HEK293 (cell line): ENCODE results near the gene KATNAL1.

Experiments used
- CTCF ChIA-PET: fragments of 350-600 bp; formaldehyde crosslinking; extraction: SDS; loops from one replicate; lab custom pipeline; 2021; ENCODE audit warnings: antibody characterized with exemption; lab: Yijun Ruan, JAX
- POLR2A ChIA-PET: fragments of 300-600 bp; formaldehyde crosslinking; extraction: SDS; loops from one replicate; lab custom pipeline; 2020; ENCODE audit warnings: antibody characterized with exemption, inconsistent platforms; lab: Yijun Ruan, JAX
- H3K27ac ChIP-seq: fragments of 200-500 bp; sonication (Bioruptor generic); 2 replicates; pipeline ENCODE4 v1.5.1; 2014; ENCODE audit warnings: low read depth, low read length, control low read depth, inconsistent platforms; ENCODE audit errors: extremely low read depth
- H3K36me3 ChIP-seq, 2 experiments: fragments of 200-500 bp in 1 of 2; sonication (Bioruptor generic) in 1 of 2; 1 replicate in 1 of 2; 2 replicates in 1 of 2; pipeline ENCODE4 v1.5.1; 2014 to 2017; ENCODE audit warnings: inconsistent platforms in 2 of 2, low read length in 2 of 2; ENCODE audit not compliant: control insufficient read depth in 2 of 2, insufficient read depth in 1 of 2
- H3K4me1 ChIP-seq: fragments of 200-500 bp; sonication (Bioruptor generic); 2 replicates; pipeline ENCODE4 v1.5.1; 2014; ENCODE audit warnings: mild to moderate bottlenecking, low read length, inconsistent platforms; ENCODE audit not compliant: control insufficient read depth, insufficient read depth
- H3K4me3 ChIP-seq: 2 replicates; pipeline ENCODE4 v1.5.1; 2011; ENCODE audit warnings: low read depth, mild to moderate bottlenecking, control low read depth, low read length, moderate library complexity
- H3K9me3 ChIP-seq: fragments of 200-500 bp; sonication (Bioruptor generic); 2 replicates; pipeline ENCODE4 v1.5.1; 2014; ENCODE audit warnings: low read depth, low read length, inconsistent platforms; ENCODE audit not compliant: control insufficient read depth, insufficient read depth
- GLIS1 ChIP-seq: fragments of 450-650 bp; formaldehyde crosslinking; IDR thresholded peaks from 2 replicates; pipeline ENCODE4 v1.5.1; 2016; ENCODE audit warnings: missing biosample characterization, missing genetic modification characterization
- GLIS2 ChIP-seq: fragments of 450-650 bp; formaldehyde crosslinking; IDR thresholded peaks from 2 replicates; pipeline ENCODE4 v1.5.1; 2016; ENCODE audit warnings: missing biosample characterization, missing genetic modification characterization
- KLF8 ChIP-seq: fragments of 450-650 bp; formaldehyde crosslinking; IDR thresholded peaks from 2 replicates; pipeline ENCODE4 v1.5.1; 2016; ENCODE audit warnings: missing biosample characterization, missing genetic modification characterization
- YY1 ChIP-seq: fragments of 450-650 bp; formaldehyde crosslinking; IDR thresholded peaks from 2 replicates; pipeline ENCODE4 v1.5.1; 2018; ENCODE audit warnings: missing biosample characterization, missing genetic modification characterization
- YY2 ChIP-seq: fragments of 450-650 bp; formaldehyde crosslinking; IDR thresholded peaks from 2 replicates; pipeline ENCODE4 v1.5.1; 2016; ENCODE audit warnings: missing biosample characterization, missing genetic modification characterization
- ZNF132 ChIP-seq: fragments of 450-650 bp; formaldehyde crosslinking; IDR thresholded peaks from 2 replicates; pipeline ENCODE4 v1.5.1; 2017; ENCODE audit warnings: missing biosample characterization, missing genetic modification characterization, borderline replicate concordance
- ZNF133 ChIP-seq: fragments of 450-650 bp; formaldehyde crosslinking; IDR thresholded peaks from 2 replicates; pipeline ENCODE4 v1.5.1; 2016; ENCODE audit warnings: missing biosample characterization, missing genetic modification characterization
- ZNF169 ChIP-seq: fragments of 450-650 bp; formaldehyde crosslinking; IDR thresholded peaks from 2 replicates; pipeline ENCODE4 v1.5.1; 2016; ENCODE audit warnings: missing biosample characterization, missing genetic modification characterization
- ZNF2 ChIP-seq: fragments of 450-650 bp; formaldehyde crosslinking; IDR thresholded peaks from 2 replicates; pipeline ENCODE4 v1.5.1; 2016; ENCODE audit warnings: missing biosample characterization, missing genetic modification characterization
- ZNF776 ChIP-seq: fragments of 450-650 bp; formaldehyde crosslinking; IDR thresholded peaks from 2 replicates; pipeline ENCODE4 v1.5.0; 2017; ENCODE audit warnings: missing biosample characterization, missing genetic modification characterization, borderline replicate concordance
- ZNF777 ChIP-seq: fragments of 450-650 bp; formaldehyde crosslinking; IDR thresholded peaks from 2 replicates; pipeline ENCODE4 v1.5.1; 2017; ENCODE audit warnings: missing biosample characterization, missing genetic modification characterization, borderline replicate concordance
- TF ChIP-seq, protein P1 (sequence below): fragments of 450-650 bp; formaldehyde crosslinking; IDR thresholded peaks from 2 replicates; pipeline ENCODE4 v1.5.1; 2016; ENCODE audit warnings: missing biosample characterization, missing genetic modification characterization, borderline replicate concordance
- TF ChIP-seq, protein P2 (sequence below): fragments of 450-650 bp; formaldehyde crosslinking; IDR thresholded peaks from 2 replicates; pipeline ENCODE4 v1.5.1; 2016; ENCODE audit warnings: missing biosample characterization, missing genetic modification characterization
- TF ChIP-seq, protein P3 (sequence below): fragments of 450-650 bp; formaldehyde crosslinking; IDR thresholded peaks from 2 replicates; pipeline ENCODE4 v1.5.1; 2017; ENCODE audit warnings: missing biosample characterization, mild to moderate bottlenecking, missing genetic modification characterization, moderate library complexity
- TF ChIP-seq, protein P4 (sequence below): fragments of 450-650 bp; formaldehyde crosslinking; IDR thresholded peaks from 2 replicates; pipeline ENCODE4 v1.5.1; 2016; ENCODE audit warnings: missing biosample characterization, missing genetic modification characterization
- TF ChIP-seq, protein P5 (sequence below): fragments of 450-650 bp; formaldehyde crosslinking; IDR thresholded peaks from 2 replicates; pipeline ENCODE4 v1.5.1; 2016; ENCODE audit warnings: missing biosample characterization, missing genetic modification characterization

Gene KATNAL1

DNA sequence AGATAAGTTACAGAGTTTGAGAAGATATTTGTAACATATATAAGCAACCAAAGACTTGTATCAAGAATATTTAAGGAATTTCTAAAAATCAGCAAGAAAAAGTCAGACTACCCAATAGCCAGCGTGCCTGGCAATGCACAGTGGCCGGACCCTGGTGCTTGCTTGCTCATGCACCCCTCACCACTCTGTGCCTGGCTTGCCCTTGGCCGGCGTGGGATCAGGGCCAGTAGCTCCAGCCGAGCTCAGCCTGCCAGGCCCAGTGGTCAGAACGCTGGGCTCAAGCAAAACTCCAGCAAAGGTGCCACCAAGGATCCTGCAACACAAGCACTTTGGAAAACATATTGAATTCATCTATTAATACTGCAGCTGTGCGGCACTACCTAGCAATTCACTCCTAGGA lies 95.1 kb downstream of the KATNAL1 start:
- Histone ChIP-seq H3K36me3 (peaks cover 0 to 25% of the 10 kb centered on the region in 2 experiments; a peak in 1 of 3 replicates), H3K4me1 (no peaks in the 10 kb centered on the region), H3K27ac (no peak overlapping the region), H3K9me3 (no peaks in the 10 kb centered on the region), H3K4me3 (no peak overlapping the region)
- CTCF ChIA-PET = no interaction called here
- TF ChIP-seq ZNF169 (tag by site-specific recombination) (no peak), ZNF133 (tag by site-specific recombination) (no peak), ZNF776 (no peak), YY1 (tag by site-specific recombination) (no peak), ZNF777 (tag by site-specific recombination) (no peak), KLF8 (no peak), GLIS1 (tag by site-specific recombination) (no peak)
- TF ChIP-seq, protein P1, sequence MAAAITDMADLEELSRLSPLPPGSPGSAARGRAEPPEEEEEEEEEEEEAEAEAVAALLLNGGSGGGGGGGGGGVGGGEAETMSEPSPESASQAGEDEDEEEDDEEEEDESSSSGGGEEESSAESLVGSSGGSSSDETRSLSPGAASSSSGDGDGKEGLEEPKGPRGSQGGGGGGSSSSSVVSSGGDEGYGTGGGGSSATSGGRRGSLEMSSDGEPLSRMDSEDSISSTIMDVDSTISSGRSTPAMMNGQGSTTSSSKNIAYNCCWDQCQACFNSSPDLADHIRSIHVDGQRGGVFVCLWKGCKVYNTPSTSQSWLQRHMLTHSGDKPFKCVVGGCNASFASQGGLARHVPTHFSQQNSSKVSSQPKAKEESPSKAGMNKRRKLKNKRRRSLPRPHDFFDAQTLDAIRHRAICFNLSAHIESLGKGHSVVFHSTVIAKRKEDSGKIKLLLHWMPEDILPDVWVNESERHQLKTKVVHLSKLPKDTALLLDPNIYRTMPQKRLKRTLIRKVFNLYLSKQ (tag by site-specific recombination) = no peak
- TF ChIP-seq, protein P2, sequence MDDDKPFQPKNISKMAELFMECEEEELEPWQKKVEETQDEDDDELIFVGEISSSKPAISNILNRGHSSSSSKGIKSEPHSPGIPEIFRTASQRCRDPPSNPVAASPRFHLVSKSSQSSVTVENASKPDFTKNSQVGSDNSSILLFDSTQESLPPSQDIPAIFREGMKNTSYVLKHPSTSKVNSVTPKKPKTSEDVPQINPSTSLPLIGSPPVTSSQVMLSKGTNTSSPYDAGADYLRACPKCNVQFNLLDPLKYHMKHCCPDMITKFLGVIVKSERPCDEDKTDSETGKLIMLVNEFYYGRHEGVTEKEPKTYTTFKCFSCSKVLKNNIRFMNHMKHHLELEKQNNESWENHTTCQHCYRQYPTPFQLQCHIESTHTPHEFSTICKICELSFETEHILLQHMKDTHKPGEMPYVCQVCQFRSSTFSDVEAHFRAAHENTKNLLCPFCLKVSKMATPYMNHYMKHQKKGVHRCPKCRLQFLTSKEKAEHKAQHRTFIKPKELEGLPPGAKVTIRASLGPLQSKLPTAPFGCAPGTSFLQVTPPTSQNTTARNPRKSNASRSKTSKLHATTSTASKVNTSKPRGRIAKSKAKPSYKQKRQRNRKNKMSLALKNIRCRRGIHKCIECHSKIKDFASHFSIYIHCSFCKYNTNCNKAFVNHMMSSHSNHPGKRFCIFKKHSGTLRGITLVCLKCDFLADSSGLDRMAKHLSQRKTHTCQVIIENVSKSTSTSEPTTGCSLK = no peak
- POLR2A ChIA-PET = no interaction called here

DNA sequence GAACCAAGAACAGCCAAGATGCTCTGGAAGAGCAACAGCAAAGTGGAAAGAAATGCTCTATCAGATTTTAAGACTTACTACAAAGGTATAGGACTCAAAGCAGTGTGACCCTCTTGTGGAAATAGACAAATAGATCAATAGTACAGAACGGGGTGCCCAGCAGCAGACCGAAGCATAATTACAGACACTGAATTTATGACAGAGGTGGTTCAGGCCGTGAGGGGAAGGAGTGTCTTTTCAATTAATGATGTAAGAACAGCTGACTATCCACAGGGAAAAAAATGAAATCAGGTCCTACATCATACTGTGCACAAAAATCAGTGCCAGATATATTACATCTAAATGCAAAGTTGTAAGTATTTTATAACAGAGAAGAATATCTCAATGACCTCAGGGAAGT lies 95.6 kb downstream of the KATNAL1 start:
- TF ChIP-seq, protein P3, sequence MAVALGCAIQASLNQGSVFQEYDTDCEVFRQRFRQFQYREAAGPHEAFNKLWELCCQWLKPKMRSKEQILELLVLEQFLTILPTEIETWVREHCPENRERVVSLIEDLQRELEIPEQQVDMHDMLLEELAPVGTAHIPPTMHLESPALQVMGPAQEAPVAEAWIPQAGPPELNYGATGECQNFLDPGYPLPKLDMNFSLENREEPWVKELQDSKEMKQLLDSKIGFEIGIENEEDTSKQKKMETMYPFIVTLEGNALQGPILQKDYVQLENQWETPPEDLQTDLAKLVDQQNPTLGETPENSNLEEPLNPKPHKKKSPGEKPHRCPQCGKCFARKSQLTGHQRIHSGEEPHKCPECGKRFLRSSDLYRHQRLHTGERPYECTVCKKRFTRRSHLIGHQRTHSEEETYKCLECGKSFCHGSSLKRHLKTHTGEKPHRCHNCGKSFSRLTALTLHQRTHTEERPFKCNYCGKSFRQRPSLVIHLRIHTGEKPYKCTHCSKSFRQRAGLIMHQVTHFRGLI (tag by site-specific recombination) = no peak
- TF ChIP-seq, protein P4, sequence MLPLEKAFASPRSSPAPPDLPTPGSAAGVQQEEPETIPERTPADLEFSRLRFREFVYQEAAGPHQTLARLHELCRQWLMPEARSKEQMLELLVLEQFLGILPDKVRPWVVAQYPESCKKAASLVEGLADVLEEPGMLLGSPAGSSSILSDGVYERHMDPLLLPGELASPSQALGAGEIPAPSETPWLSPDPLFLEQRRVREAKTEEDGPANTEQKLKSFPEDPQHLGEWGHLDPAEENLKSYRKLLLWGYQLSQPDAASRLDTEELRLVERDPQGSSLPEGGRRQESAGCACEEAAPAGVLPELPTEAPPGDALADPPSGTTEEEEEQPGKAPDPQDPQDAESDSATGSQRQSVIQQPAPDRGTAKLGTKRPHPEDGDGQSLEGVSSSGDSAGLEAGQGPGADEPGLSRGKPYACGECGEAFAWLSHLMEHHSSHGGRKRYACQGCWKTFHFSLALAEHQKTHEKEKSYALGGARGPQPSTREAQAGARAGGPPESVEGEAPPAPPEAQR (tag by site-specific recombination) = no peak
- TF ChIP-seq YY1 (tag by site-specific recombination) (no peak), YY2 (no peak), ZNF132 (no peak), ZNF2 (tag by site-specific recombination) (no peak), GLIS2 (tag by site-specific recombination) (no peak)
- TF ChIP-seq, protein P5, sequence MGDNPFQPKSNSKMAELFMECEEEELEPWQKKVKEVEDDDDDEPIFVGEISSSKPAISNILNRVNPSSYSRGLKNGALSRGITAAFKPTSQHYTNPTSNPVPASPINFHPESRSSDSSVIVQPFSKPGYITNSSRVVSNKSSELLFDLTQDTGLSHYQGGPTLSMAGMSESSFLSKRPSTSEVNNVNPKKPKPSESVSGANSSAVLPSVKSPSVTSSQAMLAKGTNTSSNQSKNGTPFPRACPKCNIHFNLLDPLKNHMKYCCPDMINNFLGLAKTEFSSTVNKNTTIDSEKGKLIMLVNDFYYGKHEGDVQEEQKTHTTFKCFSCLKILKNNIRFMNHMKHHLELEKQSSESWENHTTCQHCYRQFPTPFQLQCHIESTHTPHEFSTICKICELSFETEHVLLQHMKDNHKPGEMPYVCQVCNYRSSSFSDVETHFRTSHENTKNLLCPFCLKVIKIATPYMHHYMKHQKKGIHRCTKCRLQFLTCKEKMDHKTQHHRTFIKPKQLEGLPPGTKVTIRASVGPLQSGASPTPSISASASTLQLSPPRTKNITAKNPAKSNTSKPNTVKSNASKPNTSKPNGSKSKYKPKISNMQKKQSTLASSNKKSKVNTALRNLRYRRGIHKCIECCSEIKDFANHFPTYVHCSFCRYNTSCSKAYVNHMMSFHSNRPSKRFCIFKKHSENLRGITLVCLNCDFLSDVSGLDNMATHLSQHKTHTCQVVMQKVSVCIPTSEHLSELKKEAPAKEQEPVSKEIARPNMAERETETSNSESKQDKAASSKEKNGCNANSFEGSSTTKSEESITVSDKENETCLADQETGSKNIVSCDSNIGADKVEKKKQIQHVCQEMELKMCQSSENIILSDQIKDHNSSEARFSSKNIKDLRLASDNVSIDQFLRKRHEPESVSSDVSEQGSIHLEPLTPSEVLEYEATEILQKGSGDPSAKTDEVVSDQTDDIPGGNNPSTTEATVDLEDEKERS (tag by site-specific recombination) = no peak

More for the DNA sequence above, 95.6 kb downstream of the KATNAL1 start:
- POLR2A ChIA-PET = no interaction called here
- CTCF ChIA-PET = no interaction called here
- peaks cover 0 to 28% of the 10 kb centered on the region in 2 experiments; a peak in 1 of 3 replicates for H3K36me3 ChIP-seq
- no peak overlapping the region for H3K27ac ChIP-seq
- no peaks in the 10 kb centered on the region for H3K9me3 ChIP-seq
- H3K4me1 ChIP-seq = no peaks in the 10 kb centered on the region
- H3K4me3 ChIP-seq = no peak overlapping the region
